ENCODE data around the gene FAM168B. TPM values are rescaled to one million over a fixed set of nuclear protein-coding genes. Genes with fewer than 3 reads are reported as not detected.

The FAM168B gene
- polyA plus RNA-seq, 1 of the 3 experiments (the other 2 are of a cell fraction): 72.7 TPM

GRCh38 chr2:131052741-131053263, 40.5 kb downstream of the FAM168B start:
- Histone ChIP-seq H3F3A (replicated peaks; ENCODE audit: insufficient read depth) (peaks cover 3% of the 10 kb centered on the region), H3K79me2 (ENCODE audit: insufficient read depth) (peaks cover 74% of the 10 kb centered on the region), H3K27me3 (ENCODE audit: insufficient read depth) (no peaks in the 10 kb centered on the region), H3K4me1 (ENCODE audit: control insufficient read depth in 1 of 2, insufficient read depth in 2 of 2, low read depth in 1 of 2, low read length in 1 of 2) (peaks cover 11 to 24% of the 10 kb centered on the region in 2 experiments; a peak in 2 of 4 replicates), H3K4me2 (no peak overlapping the region), H3K9me3 (no peaks in the 10 kb centered on the region), H3K9ac (no peak overlapping the region), H4K20me1 (ENCODE audit: insufficient read depth) (peaks cover 77% of the 10 kb centered on the region), H3K27ac (ENCODE audit: low read depth in 2 of 2, low read length in 1 of 2) (no peak overlapping the region), H3K9me2 (no peaks in the 10 kb centered on the region), H2AFZ (ENCODE audit: low read depth) (no peak overlapping the region), H3K36me3 (replicated peaks in 1 of 2; ENCODE audit: control insufficient read depth in 1 of 2, insufficient read depth in 2 of 2, low read length in 1 of 2) (peaks cover 56 to 73% of the 10 kb centered on the region in 2 experiments), H3K4me3 (ENCODE audit: low read depth in 2 of 2, low read length in 1 of 2) (no peak overlapping the region)
- TF ChIP-seq MXI1 (IDR thresholded peaks at IDR 0.05; ENCODE audit: low read depth, low read length): no peak
- TF ChIP-seq FOXJ3 (CRISPR knock-in tag; IDR thresholded peaks at IDR 0.05): no peak
- TF ChIP-seq JUND (IDR thresholded peaks at IDR 0.05): no peak
- no peak for TF ChIP-seq POLR2AphosphoS5 (IDR thresholded peaks at IDR 0.05; ENCODE audit: low read depth, low read length)
- no peak for TF ChIP-seq TCF12 (IDR thresholded peaks at IDR 0.05)
- TF ChIP-seq FOSL2 (IDR thresholded peaks at IDR 0.05; ENCODE audit: borderline replicate concordance, low read depth): no peak
- no peak for TF ChIP-seq REST (IDR thresholded peaks at IDR 0.05; ENCODE audit: low read depth, low read length)
- TF ChIP-seq EZH2phosphoT487 (IDR thresholded peaks at IDR 0.05; ENCODE audit: borderline replicate concordance, low read depth): no peak
- TF ChIP-seq GATA2 (CRISPR knock-in tag; IDR thresholded peaks at IDR 0.05): no peak
- TF ChIP-seq ZBTB33 (IDR thresholded peaks at IDR 0.05; ENCODE audit: borderline replicate concordance, low read depth): no peak
- no peak for TF ChIP-seq MAX (IDR thresholded peaks at IDR 0.05; ENCODE audit: low read depth)
- TF ChIP-seq PBX3 (IDR thresholded peaks at IDR 0.05): no peak
- TF ChIP-seq NRF1 (IDR thresholded peaks at IDR 0.05; ENCODE audit: low read depth, low read length): no peak
- no peak for TF ChIP-seq CHD2 (IDR thresholded peaks at IDR 0.05; ENCODE audit: low read length, partially characterized antibody)
- CTCF ChIA-PET: no interaction called here
- POLR2A ChIA-PET: no interaction called here
- 97% methylated on average over 8 of the region's 8 CpGs for WGBS (ENCODE audit: low lambda C conversion rate)
- DNase-seq: no peak

Measured in SK-N-SH (cell line).